Memory B cell (primary cell): ENCODE data around the gene DCHS2.
"Not testable (repeated sequence)": the region's sequence is repeated elsewhere in the genome, so short reads cannot be mapped to it uniquely, and the experiment has no call there.

ENCODE experiments used
- ATAC-seq: fragments of 150-1000 bp; cut with Tn5 transposase; 2 replicates; pipeline ENCODE4 v1.10.0; 2021; ENCODE audit warnings: low read depth, mild to moderate bottlenecking, moderate library complexity
- DNase-seq, 2 donors: peaks; one replicate each; pipeline ENCODE4 v3.0.0; 2022; ENCODE audit warnings: low spot score in 2 of 2
- H3K27ac Mint-ChIP-seq: one replicate; pipeline ENCODE4 v1.8.0; 2022; ENCODE audit warnings: mild to moderate bottlenecking, moderate library complexity, mixed read lengths
- H3K27me3 Mint-ChIP-seq: one replicate; pipeline ENCODE4 v1.8.0; 2022; ENCODE audit warnings: mixed read lengths
- H3K36me3 Mint-ChIP-seq: one replicate; pipeline ENCODE4 v1.8.0; 2022; ENCODE audit warnings: mild to moderate bottlenecking, mixed read lengths
- H3K4me1 Mint-ChIP-seq: one replicate; pipeline ENCODE4 v1.8.0; 2022; ENCODE audit warnings: mixed read lengths
- H3K4me3 Mint-ChIP-seq: one replicate; pipeline ENCODE4 v1.8.0; 2022; ENCODE audit warnings: mild to moderate bottlenecking, moderate library complexity, mixed read lengths
- H3K9me3 Mint-ChIP-seq: one replicate; pipeline ENCODE4 v1.8.0; 2022; ENCODE audit warnings: mixed read lengths

Gene DCHS2

GRCh38 chr4:154293427-154293826 lies 198.2 kb downstream of the DCHS2 start:
- Mint-ChIP-seq H3K4me3 (no peak overlapping the region), H3K36me3 (no peaks in the 10 kb centered on the region), H3K27me3 (peaks cover 2% of the 10 kb centered on the region), H3K27ac (no peak overlapping the region), H3K4me1 (no peaks in the 10 kb centered on the region), H3K9me3 (no peaks in the 10 kb centered on the region)
- DNase-seq (no peak), ATAC-seq (no peak)

DNA sequence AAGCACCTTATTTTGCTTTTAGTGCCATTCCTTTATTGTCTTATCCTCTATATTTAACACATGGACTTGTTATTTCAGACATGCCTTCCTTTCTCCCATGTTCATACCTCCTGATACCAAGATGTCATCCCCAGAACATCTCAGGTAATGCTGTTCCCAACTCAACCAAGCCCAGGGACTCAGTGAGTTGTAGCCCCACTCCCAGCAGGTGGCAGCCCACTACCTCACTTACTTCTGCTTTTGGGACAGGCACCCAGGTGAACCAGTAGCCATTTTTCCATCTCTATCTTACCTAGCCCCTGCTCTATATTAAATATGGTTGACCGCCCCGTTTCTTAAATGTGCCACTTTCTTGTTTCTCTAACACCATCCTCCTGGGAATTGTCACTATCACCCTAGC lies 199.0 kb downstream of the DCHS2 start:
- Mint-ChIP-seq H3K4me3 (no peak overlapping the region), H3K27me3 (peaks cover 2% of the 10 kb centered on the region), H3K36me3 (no peaks in the 10 kb centered on the region), H3K9me3 (no peaks in the 10 kb centered on the region), H3K4me1 (no peaks in the 10 kb centered on the region), H3K27ac (no peak overlapping the region)
- DNase-seq (no peak), ATAC-seq (no peak)

GRCh38 chr4:154277172-154277571 lies 214.4 kb downstream of the DCHS2 start:
- H3K4me1 Mint-ChIP-seq: no peaks in the 10 kb centered on the region
- H3K27me3 Mint-ChIP-seq: peaks cover 11% of the 10 kb centered on the region
- ATAC-seq: no peak
- H3K4me3 Mint-ChIP-seq: no peak overlapping the region
- H3K27ac Mint-ChIP-seq: no peak overlapping the region
- DNase-seq: no peak
- H3K9me3 Mint-ChIP-seq: peaks cover 10% of the 10 kb centered on the region
- H3K36me3 Mint-ChIP-seq: peaks cover 2% of the 10 kb centered on the region

DNA sequence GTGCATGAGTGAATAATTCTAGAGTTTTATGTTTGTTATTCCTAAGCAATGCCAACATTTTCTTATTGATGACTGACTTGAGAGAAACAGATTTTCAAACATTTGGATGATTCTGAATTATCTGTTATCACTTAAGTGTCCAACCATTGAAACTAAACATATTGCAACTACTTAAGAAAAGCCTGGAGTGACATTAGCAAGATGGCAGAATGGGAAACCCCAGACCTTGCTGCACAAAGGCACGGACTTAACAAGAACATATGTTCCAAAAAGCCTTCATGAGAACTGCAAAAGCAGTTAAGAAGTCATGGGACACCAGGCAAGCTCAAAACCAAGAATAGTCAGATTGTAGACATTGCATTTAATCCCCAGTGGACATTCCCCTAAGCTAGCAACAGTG lies 215.1 kb downstream of the DCHS2 start:
- DNase-seq: no peak
- no peak overlapping the region for H3K4me3 Mint-ChIP-seq
- H3K9me3 Mint-ChIP-seq: peaks cover 10% of the 10 kb centered on the region
- ATAC-seq: no peak
- no peaks in the 10 kb centered on the region for H3K4me1 Mint-ChIP-seq
- H3K27me3 Mint-ChIP-seq: peaks cover 11% of the 10 kb centered on the region
- no peak overlapping the region for H3K27ac Mint-ChIP-seq
- peaks cover 2% of the 10 kb centered on the region for H3K36me3 Mint-ChIP-seq

DNA sequence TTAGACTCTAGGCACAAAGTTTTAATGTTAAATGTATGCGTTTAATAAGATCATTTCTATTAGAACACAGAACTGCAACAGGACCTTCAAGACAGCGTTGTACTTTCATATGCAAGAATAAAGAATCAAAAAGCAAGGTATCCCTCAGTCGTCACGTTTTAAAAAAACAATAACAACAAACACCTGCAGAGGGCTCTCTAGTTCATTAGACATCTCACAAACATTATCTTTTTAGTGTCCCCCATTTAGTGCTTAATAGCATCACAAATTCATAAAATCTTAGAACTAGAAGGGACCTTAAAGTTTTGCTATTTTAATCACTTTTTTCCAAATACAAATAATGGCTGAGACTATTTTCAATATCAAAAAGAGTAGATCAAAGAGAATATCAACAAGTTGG lies 236.6 kb downstream of the DCHS2 start:
- H3K27ac Mint-ChIP-seq: no peak overlapping the region
- H3K4me3 Mint-ChIP-seq: no peak overlapping the region
- ATAC-seq (no peak), DNase-seq (no peak)
- no peaks in the 10 kb centered on the region for H3K4me1 Mint-ChIP-seq
- peaks cover 4% of the 10 kb centered on the region for H3K27me3 Mint-ChIP-seq
- H3K9me3 Mint-ChIP-seq: no peaks in the 10 kb centered on the region
- no peaks in the 10 kb centered on the region for H3K36me3 Mint-ChIP-seq

DNA sequence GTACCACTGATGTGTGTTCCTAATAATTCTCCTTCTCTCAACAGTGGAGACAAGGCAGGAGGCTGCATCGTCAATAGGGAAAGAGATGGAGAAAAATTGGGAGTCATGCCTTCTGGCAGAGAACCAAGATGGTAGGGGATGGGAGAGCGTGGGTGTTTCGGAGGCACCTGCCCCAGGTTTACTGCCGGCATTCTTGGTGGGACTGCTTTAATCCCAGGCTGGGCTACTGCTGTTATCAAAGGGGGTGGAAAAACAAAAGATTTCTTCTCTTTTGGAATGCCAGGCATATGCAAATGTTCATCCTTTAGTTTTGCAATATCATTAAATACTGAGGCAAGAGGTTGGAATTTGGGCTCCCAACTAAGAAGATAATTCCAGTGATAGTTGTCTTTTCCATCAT lies 257.0 kb downstream of the DCHS2 start:
- no peak overlapping the region for H3K27ac Mint-ChIP-seq
- peaks cover 4% of the 10 kb centered on the region for H3K27me3 Mint-ChIP-seq
- no peak overlapping the region for H3K4me3 Mint-ChIP-seq
- no peaks in the 10 kb centered on the region for H3K36me3 Mint-ChIP-seq
- ATAC-seq (no peak), DNase-seq (no peak)
- H3K9me3 Mint-ChIP-seq: no peaks in the 10 kb centered on the region
- no peaks in the 10 kb centered on the region for H3K4me1 Mint-ChIP-seq

- H3K27ac Mint-ChIP-seq: no peak overlapping the region
Observed at GRCh38 chr4:154231806-154232478, 259.7 kb downstream of the DCHS2 start.

GRCh38 chr4:154230723-154231122 lies 260.9 kb downstream of the DCHS2 start:
- Mint-ChIP-seq H3K4me3 (no peak overlapping the region), H3K4me1 (no peaks in the 10 kb centered on the region), H3K27me3 (peaks cover 4% of the 10 kb centered on the region), H3K9me3 (peaks cover 3% of the 10 kb centered on the region), H3K27ac (no peak overlapping the region), H3K36me3 (no peaks in the 10 kb centered on the region)
- DNase-seq: no peak
- no peak for ATAC-seq

More at GRCh38 chr4:154231806-154232478, 259.7 kb downstream of the DCHS2 start:
- DNase-seq (no peak), ATAC-seq (no peak)
- H3K27me3 Mint-ChIP-seq: peaks cover 4% of the 10 kb centered on the region
- H3K4me3 Mint-ChIP-seq: no peak overlapping the region
- H3K36me3 Mint-ChIP-seq: no peaks in the 10 kb centered on the region
- peaks cover 3% of the 10 kb centered on the region for H3K9me3 Mint-ChIP-seq
- H3K4me1 Mint-ChIP-seq: no peaks in the 10 kb centered on the region

DNA sequence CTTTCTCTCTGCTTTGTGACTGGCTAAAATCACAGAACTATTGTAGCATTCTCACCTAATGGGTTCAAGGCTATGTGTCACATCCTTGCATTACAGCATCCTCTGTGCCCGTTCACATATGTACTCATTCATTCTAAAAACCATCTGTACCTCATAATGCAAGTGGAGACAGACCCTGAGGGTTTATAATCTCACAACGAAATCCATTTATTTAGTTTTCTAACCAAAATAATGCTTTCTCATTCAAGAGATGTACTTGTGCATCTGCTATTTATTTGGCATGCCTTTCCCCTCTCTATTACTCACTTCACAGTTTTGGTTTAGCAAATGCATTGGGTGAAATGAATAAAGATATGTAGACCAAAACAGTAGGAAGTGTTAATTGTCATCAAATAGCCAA lies 261.5 kb downstream of the DCHS2 start:
- Mint-ChIP-seq H3K4me3 (no peak overlapping the region), H3K4me1 (no peaks in the 10 kb centered on the region), H3K9me3 (peaks cover 6% of the 10 kb centered on the region), H3K36me3 (no peaks in the 10 kb centered on the region), H3K27ac (no peak overlapping the region), H3K27me3 (peaks cover 4% of the 10 kb centered on the region)
- ATAC-seq (no peak), DNase-seq (no peak)

- Mint-ChIP-seq H3K27me3 (no peaks in the 10 kb centered on the region), H3K4me1 (no peaks in the 10 kb centered on the region), H3K27ac (no peak overlapping the region), H3K4me3 (no peak overlapping the region), H3K9me3 (peaks cover 13% of the 10 kb centered on the region), H3K36me3 (peaks cover 1% of the 10 kb centered on the region)
- ATAC-seq (no peak), DNase-seq (no peak)
Observed at GRCh38 chr4:154222875-154223274, 268.7 kb downstream of the DCHS2 start.

GRCh38 chr4:154218051-154218450 lies 273.5 kb downstream of the DCHS2 start:
- Mint-ChIP-seq H3K4me1 (no peaks in the 10 kb centered on the region), H3K36me3 (no peaks in the 10 kb centered on the region), H3K27ac (no peak overlapping the region), H3K4me3 (no peak overlapping the region), H3K27me3 (no peaks in the 10 kb centered on the region), H3K9me3 (peaks cover 5% of the 10 kb centered on the region)
- DNase-seq: no peak
- no peak for ATAC-seq

DNA sequence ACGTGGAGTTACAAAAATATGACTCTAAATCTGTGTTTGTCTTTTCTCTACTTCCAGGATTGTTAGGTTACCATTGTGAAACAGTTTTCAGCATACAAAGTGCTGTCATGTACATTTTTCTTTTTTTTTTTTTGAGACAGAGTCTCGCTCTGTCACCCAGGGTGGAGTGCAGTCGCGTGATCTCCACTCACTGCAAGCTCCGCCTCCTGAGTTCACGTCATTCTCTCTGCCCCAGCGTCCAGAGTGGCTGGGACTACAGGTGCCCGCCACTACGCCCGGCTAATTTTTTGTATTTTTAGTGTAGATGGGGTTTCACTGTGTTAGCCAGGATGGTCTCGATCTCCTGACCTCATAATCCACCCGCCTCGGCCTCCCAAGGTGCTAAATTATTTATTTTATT lies 274.2 kb downstream of the DCHS2 start:
- H3K4me3 Mint-ChIP-seq, ATAC-seq, H3K36me3 Mint-ChIP-seq, H3K27ac Mint-ChIP-seq, H3K4me1 Mint-ChIP-seq, H3K9me3 Mint-ChIP-seq, DNase-seq, H3K27me3 Mint-ChIP-seq: not testable (repeated sequence)

GRCh38 chr4:154211506-154211905 lies 280.1 kb downstream of the DCHS2 start:
- Mint-ChIP-seq H3K27ac (no peak overlapping the region), H3K4me1 (no peaks in the 10 kb centered on the region), H3K4me3 (no peak overlapping the region), H3K36me3 (no peaks in the 10 kb centered on the region), H3K27me3 (peaks cover 1% of the 10 kb centered on the region), H3K9me3 (no peaks in the 10 kb centered on the region)
- ATAC-seq (no peak), DNase-seq (no peak)

DNA sequence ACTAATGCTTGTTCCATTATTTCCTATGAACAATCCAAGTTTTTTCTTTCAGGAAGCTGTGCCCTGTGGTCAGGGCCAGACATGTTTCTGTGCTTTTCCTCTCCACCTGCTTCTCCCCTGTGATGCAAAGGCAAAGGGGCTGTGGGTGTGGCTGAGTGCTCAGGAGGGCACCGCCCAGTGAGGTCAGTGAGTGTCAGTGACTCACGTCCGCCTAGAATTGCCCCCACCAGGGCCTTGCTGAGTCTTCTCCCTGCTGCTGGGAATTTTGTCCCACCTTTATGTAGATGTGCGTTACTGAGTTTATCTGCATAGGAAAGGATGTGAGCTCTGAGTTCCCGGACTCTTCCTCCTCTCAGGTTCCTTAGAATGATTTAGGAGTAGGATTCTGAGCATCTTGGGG lies 283.2 kb downstream of the DCHS2 start:
- Mint-ChIP-seq H3K27ac (no peak overlapping the region), H3K27me3 (peaks cover 7% of the 10 kb centered on the region), H3K4me3 (no peak overlapping the region), H3K9me3 (peaks cover 2% of the 10 kb centered on the region), H3K36me3 (no peaks in the 10 kb centered on the region), H3K4me1 (no peaks in the 10 kb centered on the region)
- no peak for DNase-seq
- no peak for ATAC-seq

GRCh38 chr4:154205471-154205870 lies 286.1 kb downstream of the DCHS2 start:
- DNase-seq (no peak), ATAC-seq (no peak)
- Mint-ChIP-seq H3K36me3 (no peaks in the 10 kb centered on the region), H3K27ac (no peak overlapping the region), H3K4me3 (no peak overlapping the region), H3K4me1 (no peaks in the 10 kb centered on the region), H3K9me3 (peaks cover 2% of the 10 kb centered on the region), H3K27me3 (peaks cover 6% of the 10 kb centered on the region)
